Glomerular visceral epithelial cell (primary cell): ENCODE results near the gene NPHP3.

Experiments used
- DNase-seq: peaks from one replicate; pipeline ENCODE4 v3.0.0-alpha.2; 2016; ENCODE audit errors: extremely low spot score

NPHP3 gene

GRCh38 chr3:132703733-132704132, 18.5 kb downstream of the NPHP3 start:
- no peak for DNase-seq

- DNase-seq: no peak
Observed at GRCh38 chr3:132695422-132695821, 26.8 kb downstream of the NPHP3 start.

- DNase-seq: no peak
Observed at GRCh38 chr3:132694991-132695390, 27.2 kb downstream of the NPHP3 start.

GRCh38 chr3:132690040-132690439, 32.2 kb downstream of the NPHP3 start:
- DNase-seq: no peak

- DNase-seq: no peak
Observed at GRCh38 chr3:132682201-132682600, 40.0 kb downstream of the NPHP3 start.

GRCh38 chr3:132681421-132681820, 40.8 kb downstream of the NPHP3 start:
- no peak for DNase-seq

GRCh38 chr3:132679911-132680310, 42.3 kb downstream of the NPHP3 start:
- DNase-seq: no peak

GRCh38 chr3:132675408-132675807, 46.8 kb downstream of the NPHP3 start:
- no peak for DNase-seq

- DNase-seq: no peak
Observed at GRCh38 chr3:132669256-132669777, 52.9 kb downstream of the NPHP3 start.

GRCh38 chr3:132665230-132665745, 56.9 kb downstream of the NPHP3 start:
- no peak for DNase-seq

- DNase-seq: no peak
Observed at GRCh38 chr3:132662212-132662611, 60.0 kb downstream of the NPHP3 start.

- no peak for DNase-seq
Observed at GRCh38 chr3:132661101-132661500, 61.1 kb downstream of the NPHP3 start.

- DNase-seq: no peak
Observed at GRCh38 chr3:132660811-132661070, 61.5 kb downstream of the NPHP3 start.

GRCh38 chr3:132660052-132660810, 62.0 kb downstream of the NPHP3 start, which contains the start of gene UBA5:
Gene UBA5 (plus strand): TSS chr3:132660329. CDS start chr3:132660538, 209 bp downstream.
- peak; percentile 60 for DNase-seq

- peak; percentile 61 for DNase-seq
Observed at GRCh38 chr3:132659365-132660051, 62.7 kb downstream of the NPHP3 start, which contains the start of gene ACAD11. Gene ACAD11 (minus strand): TSS chr3:132659809. CDS start chr3:132659751, 58 bp downstream.

GRCh38 chr3:132659000-132659364, 63.2 kb downstream of the NPHP3 start:
- DNase-seq: no peak

GRCh38 chr3:132657869-132658747, 64.1 kb downstream of the NPHP3 start:
- no peak for DNase-seq

GRCh38 chr3:132655471-132655870, 66.7 kb downstream of the NPHP3 start:
- DNase-seq: no peak

GRCh38 chr3:132654721-132655120, 67.5 kb downstream of the NPHP3 start:
- DNase-seq: no peak

- no peak for DNase-seq
Observed at GRCh38 chr3:132654190-132654589, 68.0 kb downstream of the NPHP3 start.

- no peak for DNase-seq
Observed at GRCh38 chr3:132652640-132653270, 69.5 kb downstream of the NPHP3 start.
